Measurements from ENCODE around the gene ATP8B3.

ATP8B3 gene

GRCh38 chr19:1742989-1743696 is 68.9 kb downstream of the ATP8B3 start:
- DNase-seq, result no peak

DNA sequence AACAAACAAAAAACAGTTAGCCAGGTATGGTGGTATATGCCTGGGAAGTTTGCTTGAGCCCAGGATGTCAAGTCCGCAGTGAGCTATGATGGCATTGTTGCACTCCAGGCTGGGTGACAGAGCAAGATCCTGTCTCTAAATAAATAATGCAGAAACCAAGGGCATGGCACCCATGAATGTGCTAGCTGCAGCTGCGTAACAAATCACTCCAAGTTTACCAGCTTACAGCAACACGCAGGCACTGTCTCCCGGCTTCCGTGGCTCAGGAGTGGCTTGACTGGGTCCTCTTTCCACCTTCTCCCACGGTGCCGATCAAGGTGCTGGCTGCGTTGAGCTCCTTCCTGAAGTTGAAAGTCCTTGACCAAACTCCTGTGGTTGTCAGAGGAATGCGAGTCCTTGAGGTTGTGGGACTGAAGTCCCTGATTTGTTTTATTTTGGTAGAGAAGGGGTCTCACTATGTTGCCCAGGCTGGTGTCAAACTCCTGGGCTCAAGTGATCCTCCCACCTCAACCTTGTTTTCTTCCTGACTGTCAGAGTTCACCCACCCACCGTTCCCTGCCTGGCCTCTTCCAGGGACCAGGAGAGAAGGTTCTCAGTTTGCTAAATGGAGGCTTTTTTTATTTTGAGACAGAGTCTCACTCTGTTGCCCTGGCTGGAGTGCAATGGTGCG is 72.0 kb downstream of the ATP8B3 start:
- no peak for DNase-seq

DNA sequence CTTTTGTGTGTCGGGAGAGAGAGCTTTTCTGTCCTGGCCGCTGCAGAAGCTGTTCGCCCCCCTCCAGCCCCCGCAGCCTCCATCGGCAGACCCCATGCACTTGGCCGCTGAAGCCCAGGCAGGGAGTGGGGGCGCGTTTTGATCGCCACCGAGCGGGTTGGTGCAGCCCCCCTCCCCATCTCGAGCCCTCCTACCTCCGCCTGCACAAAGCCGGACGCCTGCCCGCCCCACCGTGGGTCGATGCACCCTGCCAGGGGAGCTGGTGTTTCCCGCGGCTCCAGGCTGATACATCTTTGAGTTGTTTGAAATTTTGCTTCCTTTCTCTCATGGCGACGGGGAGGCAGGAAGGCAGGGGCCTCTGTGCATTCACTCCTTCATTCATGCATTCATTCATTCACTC is 75.1 kb downstream of the ATP8B3 start:
- no peak for DNase-seq

DNA sequence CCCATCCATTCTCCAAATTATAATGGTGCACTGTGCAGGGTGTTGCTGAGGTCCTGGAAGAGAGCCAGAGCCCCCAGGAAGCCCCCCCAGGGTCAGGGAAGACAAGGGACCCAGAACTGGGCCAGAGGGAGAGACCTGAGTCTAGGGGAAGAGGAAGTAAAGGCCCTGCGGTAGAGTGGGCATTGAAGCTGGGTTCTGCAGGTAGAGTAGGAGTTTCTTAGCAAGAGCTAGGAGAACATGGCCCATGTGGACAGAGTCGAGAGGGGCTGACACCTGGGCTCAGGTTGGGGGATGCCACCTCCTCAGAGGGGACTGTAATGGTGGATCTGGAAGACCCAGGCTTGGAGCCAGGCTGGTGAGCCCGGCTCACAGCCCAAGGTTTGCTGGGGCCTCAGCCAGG is 75.8 kb downstream of the ATP8B3 start:
- no peak for DNase-seq

DNA sequence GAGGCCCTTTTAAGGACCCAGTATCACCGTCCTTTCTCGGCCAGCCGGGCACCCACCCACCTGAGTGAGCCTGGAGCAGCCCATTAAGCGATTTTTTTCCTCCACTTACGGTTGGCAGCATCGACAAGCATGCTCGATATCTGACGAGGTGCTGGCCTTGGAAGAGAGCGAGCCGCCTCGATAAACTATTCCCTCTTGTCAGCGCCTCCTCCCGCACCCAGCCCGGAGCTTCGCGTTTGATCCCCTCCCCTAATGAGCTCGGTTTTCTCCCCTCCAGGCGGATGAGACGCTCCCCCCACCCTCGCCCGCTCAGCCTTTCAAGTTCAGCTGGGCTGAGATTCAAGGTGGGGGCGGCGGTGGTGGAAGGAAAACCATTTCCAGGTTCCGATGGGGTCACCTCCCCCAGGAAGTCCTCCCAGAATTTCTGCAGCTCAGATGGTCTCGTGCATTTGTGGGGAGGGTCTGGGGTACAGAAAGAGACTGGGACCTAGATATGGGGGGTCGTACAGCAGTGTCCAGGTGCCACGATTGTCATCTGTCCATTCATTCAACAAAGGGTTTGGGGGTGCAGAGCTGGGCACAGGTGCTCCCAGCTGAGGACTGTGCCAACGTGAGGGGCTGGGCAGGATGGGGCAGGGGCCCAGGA is 77.6 kb downstream of the ATP8B3 start:
- DNase-seq, result no peak
